Measurements from ENCODE around the gene UST.
"Not testable (repeated sequence)": the region's sequence is repeated elsewhere in the genome, so short reads cannot be mapped to it uniquely, and the experiment has no call there.

The UST gene

DNA sequence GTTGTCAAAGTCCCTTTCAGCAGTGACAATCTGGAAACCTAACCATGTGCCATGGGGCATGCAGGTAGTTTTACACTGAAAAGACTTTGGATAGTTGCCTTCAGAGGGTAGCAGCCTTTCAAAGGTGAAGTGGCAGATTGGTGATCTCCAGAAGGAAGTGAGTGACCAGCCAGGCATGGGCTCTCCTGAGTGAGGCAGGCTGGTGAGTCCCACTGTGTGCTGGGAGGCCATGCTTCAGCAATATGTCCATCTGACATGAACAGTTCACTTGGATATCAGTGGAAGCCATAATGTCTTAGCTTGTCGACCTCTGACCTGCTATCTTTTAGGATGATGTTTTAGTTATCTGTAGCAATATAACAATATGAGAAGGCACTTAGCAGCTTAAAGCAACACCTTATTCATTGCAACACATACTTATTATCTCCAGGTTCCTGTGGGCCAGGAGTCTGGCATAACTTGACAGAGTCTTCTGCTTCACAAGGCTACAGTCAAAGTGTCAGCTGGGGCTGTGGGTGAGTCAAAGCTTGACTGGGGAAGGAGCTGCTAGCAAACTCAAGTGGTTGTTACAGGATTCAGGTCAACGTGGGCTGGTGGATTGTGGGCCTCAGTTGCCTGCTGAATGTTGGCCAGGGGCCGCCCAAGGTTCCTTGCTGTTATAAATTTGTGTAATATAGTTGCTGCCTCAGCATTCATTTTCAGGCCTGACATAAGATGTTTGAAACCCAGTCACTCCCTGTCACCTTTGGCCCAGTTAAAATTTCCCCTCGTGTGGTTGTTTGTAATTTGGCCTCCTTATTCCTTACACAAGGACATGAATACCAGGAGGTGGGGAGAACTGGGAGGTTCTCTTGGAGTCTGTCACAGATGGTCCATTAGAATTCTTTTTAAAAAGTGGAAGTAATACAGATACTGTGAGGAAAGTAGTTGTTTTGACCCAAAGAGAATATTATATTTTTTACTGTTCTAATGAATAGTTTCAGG, 100.2 kb downstream of the UST start:
- no peak for DNase-seq

DNA sequence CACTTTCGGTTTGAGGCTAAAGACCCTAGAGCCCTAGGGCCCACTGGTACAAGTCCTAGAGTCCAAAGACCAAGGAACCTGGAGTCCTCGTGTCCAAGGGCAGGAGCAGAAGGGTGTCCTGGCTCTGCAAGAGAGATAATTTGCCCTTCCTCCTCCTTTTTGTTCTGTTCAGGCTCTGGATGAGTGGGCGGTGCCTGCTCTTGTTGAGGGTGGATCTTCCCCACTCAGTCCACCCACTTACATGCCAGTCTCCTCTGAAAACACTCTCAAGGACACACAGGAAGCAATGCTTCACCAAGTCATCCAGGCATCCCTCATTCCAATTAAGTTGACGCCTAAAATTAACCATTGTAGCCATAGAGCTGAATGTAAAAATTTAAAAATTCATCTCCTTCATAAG, 102.1 kb downstream of the UST start:
- DNase-seq = no peak

DNA sequence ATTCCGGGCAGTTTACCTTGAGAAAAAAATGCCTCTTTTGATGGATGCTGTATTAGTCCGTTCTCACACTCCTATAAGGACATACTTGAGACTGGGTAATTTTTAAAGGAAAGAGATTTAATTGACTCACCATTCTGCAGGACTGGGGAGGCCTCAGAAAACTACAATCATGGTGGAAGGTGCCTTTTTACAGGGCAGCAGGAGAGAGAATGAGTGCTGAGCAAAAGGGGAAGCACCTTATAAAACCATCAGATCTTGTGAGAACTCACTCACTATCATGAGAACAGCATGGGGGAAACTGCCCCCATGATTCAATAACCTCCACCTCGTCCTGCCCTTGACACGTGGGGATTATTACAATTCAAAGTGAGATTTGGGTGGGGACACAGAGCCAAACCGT, 102.6 kb downstream of the UST start:
- not testable (repeated sequence) for DNase-seq

DNA sequence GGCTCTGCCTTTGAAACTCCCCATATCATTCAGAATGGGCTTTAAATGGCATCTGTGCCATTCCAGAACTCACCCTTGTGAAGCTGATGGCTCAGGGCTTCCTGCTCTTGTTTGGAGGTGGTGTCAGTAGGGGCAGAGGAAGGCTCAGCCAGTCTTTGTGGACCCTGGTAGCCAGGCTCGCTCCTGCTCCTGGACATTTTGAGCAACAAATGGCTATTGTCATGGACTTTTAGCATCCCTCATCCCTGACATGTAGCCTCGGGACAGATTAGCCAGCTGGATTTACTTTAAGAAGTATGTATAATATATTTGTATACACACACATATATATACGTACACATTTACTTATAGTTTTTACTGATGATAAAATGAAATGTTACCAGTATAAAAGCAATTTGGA, 104.1 kb downstream of the UST start:
- no peak for DNase-seq

DNA sequence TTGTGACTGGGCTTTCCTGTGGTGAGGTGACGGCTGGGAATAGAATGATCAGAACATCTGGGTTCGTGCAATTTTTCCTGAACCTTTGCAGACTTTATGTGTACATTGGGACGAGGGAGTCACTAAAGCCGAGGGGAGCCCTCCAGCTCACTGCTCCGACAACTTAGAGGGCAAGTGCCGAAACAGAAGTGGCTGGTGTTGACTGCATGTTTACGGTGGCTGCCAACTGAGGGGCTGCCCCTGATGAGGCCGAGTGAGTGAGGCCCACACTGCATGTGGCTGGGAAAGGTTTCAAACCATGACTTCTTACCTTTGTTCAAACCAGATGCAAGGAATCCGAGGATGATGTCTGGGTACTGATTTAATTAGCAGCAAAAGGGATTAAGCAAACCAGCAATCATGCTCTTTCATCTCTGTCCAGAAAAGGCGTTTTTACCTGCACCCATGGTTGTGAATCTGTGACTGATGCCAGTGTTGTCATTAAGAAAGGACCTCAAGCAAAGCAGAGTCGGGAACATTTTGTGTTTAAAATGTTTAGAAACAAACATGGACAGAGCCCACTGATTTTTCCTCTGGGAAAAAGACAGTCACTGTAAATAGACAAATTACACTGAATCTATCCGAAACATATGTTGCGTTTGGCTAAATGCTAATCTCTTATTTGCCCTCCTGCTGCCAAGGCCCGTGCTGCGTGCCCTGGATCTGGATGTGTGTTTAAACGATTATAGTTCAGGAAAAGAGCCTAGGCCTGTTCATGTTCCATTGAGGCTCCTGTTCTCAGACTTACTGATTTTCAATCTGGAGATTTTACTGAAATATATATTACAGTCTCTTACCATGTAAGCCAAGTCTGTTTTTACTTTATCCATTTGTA, 105.1 kb downstream of the UST start:
- no peak for DNase-seq

DNA sequence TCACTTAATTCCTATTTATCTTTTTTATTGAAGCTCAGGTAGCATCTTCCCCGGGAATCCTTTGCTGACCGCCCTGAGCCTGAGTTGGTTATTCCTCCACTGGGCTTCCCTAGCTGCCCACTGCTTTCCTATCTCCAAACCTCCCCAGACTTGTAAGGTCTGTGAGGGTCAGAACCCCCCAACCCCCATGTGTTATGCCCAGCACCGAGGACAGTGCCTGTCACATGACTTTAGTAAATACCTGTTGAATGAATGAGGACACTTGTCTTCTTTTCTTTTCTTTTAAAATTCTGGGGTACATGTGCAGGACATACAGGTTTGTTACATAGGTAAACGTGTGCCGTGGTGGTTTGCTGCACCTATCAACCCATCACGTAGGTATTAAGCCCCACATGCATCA, 105.9 kb downstream of the UST start:
- DNase-seq = no peak

DNA sequence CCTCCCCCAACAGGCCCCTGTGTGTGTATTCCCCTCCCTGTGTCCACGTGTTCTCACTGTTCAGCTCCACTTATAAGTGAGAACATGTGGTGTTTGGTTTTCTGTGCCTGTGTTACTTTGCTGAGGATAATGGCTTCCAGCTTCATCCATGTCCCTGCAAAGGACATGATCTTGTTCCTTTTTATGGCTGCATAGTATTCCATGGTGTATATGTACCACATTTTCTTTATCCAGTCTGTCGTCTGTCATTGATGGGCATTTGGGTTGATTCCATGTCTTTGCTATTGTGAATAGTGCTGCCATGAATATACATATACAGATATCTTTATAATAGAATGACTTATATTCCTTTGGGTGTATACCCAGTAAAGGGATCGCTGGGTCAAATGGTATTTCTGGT, 106.3 kb downstream of the UST start:
- not testable (repeated sequence) for DNase-seq

DNA sequence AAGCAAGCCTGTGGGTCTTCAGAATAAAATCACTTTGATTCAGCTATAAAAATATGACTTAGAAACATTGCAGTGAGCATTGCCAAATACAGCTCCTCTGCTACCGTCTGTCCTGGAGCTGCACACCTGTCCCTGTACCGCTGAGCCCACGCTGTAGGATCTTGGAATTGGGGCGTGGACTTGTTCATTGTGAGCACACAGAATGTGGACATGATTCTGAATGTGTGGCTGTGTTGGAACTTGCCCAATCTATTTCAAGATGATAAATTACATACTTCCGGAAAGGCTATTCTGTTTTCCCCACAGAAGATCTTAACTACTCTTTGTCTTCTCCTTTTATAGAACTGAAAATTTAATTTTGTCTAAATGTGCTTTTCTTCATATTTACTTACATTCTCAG, 107.3 kb downstream of the UST start:
- DNase-seq = no peak

DNA sequence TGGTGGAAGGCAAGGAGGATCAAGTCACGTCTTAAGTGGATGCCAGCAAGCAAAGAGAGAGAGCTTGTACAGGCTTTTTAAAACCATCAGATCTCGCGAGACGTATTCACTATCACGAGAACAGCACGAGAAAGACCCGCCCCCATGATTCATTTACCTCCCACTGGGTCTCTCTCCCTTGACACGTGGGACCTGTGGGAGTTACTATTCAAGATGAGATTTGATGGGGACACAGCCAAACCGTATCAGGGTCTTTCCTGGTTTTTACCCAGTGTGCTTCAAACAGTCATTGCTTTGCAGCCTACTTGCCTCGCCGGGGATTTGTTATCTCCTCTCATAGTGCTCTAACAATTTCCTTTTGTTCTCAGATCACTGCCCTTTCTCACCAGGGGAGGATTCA, 108.2 kb downstream of the UST start:
- DNase-seq = no peak

DNA sequence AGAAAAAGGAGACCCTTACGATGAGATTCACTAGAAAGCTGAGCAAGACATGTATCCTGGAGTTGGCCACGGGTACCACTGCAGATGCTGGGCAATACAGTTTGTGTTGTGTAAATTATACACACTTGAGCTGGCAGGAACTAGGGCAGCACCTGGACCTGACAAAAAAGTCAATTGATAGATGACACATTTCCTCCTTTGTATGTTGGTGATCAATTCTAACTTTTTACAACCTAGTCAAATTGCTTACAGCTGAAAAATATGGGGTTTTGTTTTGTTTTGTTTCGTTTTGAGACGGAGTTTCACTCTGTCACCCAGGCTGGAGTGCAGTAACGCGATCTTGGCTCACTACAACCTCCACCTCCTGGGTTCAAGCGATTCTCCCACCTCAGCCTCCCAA, 108.9 kb downstream of the UST start:
- DNase-seq = no peak

DNA sequence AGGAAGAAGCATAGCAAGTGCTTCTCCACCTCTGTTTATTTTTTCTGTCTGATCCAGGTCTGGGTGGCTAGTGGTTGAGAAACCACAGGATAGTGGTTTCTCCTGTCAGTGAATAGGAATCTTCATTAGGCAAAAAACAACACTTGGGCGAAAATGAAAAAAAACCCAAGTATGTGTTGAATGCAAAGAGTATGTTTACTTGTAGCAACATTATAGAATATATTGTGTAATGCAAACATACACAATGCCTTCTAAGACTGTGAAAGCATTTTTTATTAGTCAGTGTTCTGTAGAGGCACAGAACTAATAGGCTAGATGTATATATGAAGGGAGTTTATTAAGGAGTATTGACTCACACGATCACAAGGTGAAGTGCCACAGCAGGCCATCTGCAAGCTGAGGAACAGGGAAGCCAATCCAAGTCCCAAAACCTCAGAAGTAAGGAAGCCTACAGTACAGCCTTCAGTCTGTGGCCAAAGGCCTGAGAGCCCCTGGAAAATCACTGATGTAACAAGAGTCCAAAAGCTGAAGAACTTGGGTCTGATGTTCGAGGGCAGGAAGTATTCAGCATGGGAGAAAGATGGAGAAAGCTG, 111.1 kb downstream of the UST start:
- no peak for DNase-seq

DNA sequence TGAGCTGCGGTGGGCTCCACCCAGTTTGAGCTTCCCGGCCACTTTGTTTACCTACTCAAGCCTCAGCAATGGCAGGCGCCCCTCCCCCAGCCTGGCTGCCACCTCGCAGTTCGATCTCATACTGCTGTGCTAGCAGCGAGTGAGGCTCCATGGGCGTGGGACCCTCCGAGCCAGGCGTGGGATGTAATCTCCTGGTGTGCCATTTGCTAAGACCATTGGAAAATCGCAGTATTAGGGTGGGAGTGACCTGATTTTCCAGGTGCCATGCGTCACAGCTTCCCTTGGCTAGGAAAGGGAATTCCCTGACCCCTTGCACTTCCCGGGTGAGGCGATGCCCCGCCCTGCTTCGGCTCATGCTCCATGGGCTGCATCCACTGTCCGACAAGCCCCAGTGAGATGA, 117.3 kb downstream of the UST start:
- DNase-seq = not testable (repeated sequence)

DNA sequence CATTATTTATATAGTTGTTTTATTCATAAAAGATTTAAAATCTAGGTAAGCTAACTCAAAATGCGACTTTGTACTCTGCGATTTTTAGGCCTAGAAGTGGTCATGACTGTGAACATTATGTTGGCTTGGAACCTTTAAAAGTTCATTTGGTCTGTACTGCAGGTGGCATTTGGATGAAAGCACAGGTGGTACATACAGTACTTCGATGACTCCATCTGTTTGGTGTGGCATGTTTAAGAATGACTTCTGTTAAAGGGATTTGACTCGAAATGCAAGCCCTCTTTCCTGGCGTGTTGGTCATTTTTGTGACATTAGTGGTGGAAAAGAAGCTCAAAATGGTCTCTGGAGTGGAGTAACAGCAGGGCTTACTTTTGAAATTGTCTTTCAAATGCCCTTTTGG, 118.1 kb downstream of the UST start:
- no peak for DNase-seq

DNA sequence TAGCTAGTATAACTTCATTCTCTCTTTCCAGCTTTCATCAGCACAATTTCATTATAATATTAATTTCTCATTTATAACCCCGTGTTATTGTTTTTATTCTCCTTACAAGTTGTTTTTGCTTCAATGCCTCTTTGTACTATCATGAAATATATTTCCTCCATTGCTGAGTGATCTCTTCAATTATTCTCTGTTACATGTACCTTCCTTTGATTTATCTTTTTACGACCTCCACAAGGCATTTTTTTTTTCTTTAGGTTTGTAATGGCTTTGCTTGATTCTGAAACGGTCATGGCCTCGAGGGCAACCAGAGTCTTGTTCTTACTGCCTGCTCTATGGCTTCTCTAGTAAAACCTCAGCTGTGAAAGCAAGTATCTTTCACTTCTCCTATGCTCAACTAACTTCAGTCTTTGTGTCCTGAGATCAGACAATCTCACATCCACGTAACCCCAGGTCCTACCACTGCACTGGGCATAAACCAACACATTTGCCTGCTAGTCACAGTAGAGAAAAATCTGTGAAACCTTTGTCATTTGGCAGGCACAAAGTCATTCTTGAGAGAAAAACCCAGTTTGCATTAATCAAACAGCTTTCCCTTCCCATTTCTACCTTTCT, 119.9 kb downstream of the UST start:
- DNase-seq = no peak

DNA sequence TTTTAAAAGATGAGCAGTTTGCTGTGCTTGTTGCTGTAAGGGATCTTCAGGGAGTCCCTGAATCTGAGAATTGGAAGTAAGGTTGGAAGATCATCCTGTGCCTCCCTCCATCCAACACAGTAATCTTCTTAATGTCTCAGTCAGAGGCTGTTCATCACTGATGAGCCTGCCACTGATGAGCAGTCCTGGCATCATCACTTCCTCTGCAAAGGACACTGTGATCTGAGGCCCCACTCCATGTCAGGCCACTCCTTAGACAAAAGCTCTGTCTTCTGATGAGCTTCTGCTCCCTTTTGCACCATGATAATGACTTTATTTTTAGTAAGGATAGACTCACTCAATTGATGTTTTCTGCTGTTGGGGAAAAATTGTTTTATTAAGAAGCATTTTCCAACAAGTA, 121.0 kb downstream of the UST start:
- no peak for DNase-seq

DNA sequence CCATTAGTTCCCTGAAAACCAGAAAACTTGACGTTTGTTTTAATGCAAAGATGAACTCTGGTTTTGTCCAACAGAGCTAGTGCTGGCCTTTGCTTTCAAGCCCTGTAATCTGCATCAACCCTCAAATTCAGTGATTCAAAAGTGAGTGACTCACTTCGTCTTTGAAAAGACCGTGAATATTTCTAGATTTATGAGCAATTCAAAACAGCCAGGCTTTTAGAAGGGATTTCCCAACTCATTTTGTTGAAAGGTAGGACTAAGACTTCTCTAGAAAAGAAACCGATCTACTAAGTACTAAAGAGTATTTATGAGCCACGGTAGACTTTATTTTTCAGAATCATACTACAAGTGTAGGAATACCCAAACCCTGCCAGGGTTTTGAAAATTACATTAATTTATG, 121.5 kb downstream of the UST start:
- DNase-seq = no peak

DNA sequence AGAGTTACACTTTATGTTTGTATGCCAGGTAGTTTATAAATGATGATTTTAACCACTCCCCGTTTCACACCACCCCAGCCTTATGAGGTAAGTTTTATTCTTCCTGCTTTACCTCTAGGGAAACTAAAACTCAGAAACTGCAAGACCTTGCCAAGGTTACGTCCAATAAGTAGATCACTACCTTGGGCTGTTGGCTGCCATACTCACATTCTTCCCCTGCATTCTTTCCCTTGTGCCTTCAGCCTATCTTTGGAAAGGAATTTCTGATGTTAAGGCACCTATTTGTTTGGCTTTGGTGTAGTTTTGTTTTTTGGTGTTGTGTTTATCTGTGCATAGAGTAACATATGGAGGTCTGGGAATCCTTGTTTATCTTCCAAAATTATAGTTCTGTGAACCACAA, 122.1 kb downstream of the UST start:
- DNase-seq = no peak

DNA sequence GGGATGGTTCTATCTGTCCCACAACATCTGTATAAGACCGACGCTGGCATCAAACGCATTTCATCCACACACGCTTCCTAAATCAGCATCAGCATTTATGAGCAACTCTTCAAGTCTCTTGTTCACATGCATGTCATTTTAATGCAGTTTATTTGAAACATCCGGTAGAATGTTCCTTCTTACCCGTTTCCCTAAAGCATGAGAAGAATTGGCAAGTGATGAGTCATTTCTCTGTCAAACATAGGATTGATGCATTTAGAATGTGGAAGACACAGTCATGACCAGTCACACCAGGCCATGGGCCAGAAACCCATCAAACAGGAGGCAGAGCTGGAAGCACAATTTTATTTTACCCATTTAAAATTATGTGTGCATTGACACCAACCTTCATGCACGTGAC, 122.8 kb downstream of the UST start:
- no peak for DNase-seq

DNA sequence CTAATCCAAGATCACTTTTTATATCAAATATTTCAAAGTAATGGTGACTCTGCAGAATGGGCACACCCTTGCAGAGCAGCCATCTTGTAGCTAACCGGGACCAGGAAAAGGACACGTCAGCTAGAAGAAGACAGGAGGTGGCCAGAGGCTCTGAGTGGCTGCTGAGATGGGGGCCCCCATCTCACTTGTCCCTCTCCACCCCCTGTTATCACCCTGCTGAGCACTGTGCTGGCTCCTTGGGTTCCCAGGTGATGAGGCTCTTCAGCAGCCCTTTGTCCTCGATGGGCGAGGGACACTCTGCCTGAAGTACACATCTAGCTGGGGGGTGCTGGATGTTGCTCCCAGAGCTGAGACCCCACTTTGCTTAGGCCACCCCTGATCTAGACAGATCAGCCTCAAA, 126.3 kb downstream of the UST start:
- no peak for DNase-seq

DNA sequence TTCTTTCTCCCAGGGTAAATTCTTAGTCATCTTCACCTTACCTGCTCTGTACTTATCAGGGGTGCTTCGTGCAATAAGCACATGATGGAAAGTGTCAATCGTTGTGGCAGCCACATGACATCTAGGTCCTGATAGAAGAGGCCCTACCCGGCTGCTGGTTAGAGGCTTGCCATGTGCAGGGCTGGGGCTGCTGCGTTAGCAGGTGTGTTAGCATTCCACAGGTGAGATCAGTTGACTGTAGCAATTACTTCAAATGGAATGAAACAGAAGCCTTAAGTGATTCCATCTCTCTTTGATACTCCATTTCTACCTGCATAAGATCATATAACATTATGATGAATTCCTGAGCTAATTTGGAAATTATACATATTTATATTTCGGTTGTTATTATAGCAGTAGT, 127.0 kb downstream of the UST start:
- no peak for DNase-seq

DNA sequence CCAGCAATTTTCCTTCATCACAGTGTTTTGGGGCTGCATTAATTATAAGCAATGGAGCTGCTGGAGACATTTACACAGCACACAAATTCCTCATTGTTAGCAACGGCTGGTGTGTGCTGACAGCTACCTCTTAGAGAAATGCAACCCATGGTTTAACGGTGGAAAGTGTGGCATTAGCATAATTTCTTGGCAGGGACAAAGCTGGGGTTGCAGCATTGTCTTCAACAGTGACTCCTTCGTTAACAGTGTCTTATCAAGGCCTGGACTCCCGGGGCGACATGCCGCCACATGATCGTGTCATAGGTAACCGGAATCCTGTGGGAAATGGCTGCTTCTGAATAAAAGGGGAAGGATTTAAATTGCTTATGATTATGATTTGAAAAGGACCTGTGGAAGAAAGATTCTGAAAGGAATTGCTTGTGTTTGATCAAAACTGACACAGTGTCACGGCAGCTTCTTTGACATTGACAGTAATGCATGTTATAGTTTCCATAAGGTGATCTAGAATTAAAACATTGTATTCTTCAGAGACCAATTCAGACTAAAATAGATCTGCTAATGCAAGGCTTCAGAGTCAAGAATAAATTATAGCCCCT, 128.0 kb downstream of the UST start:
- no peak for DNase-seq

DNA sequence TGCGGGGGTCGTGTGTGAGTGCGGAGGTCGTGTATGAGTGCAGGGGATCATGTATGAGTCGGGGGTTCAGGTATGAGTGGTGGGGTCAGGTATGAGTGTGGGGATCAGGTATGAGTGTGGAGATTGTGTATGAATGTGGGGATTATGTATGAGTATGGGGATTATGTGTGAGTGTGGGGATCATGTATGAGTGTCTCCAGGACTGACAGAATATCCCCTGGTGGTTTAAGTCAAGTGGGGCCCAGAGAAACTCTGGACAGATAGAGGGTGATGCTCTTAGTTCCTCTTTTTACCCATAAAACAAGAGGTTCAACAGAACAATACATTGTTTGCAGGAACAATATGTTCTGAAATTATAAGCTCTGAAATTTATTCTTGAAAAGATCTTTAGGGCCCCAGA, 131.9 kb downstream of the UST start:
- no peak for DNase-seq

DNA sequence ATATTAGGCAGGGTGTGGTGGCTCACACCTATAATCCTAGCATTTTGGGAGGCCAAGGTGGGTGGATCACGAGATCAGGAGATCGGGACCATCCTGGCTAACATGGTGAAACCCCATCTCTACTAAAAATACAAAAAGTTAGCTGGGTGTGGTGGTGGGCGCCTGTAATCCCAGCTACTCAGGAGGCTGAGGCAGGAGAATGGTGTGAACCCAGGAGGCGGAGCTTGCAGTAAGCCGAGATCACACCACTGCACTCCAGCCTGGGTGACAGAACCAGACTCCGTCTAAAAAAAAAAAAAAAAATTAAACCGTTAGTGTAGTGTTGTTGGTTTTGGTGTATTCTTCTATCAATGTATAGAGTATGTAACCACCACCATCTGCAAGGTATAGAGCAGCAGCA, 133.9 kb downstream of the UST start:
- not testable (repeated sequence) for DNase-seq

Data from SHP77 treated with DMSO at 0.1 percent for 48 hours (cell line).